AG04449 (cell line): ENCODE data around the gene POLR2F.

ENCODE experiments used
- CTCF ChIA-PET: fragments of 350-600 bp; formaldehyde crosslinking; extraction: SDS; loops from one replicate; lab custom pipeline; 2021; ENCODE audit warnings: antibody characterized with exemption; lab: Yijun Ruan, JAX
- POLR2A ChIA-PET: fragments of 400-600, 350-600 bp; formaldehyde crosslinking; extraction: SDS; loops from one replicate; lab custom pipeline; 2020; ENCODE audit warnings: antibody characterized with exemption, inconsistent platforms; lab: Yijun Ruan, JAX
- DNase-seq: peaks from one replicate; pipeline ENCODE4 v3.0.0-alpha.2; 2010; ENCODE audit warnings: low read depth, low spot score
- H3K4me3 ChIP-seq: 2 replicates; pipeline ENCODE4 v1.5.1; 2011; ENCODE audit warnings: low read depth, mild to moderate bottlenecking, control low read depth, low read length
- CTCF ChIP-seq: IDR thresholded peaks from one replicate; pipeline ENCODE4 v1.5.1; 2011; ENCODE audit warnings: mild to moderate bottlenecking, moderate library complexity, low read length, control low read depth, inconsistent platforms; ENCODE audit not compliant: insufficient read depth; ENCODE audit errors: missing control alignments

Gene POLR2F

GRCh38 chr22:37985050-37985585 lies 31.6 kb downstream of the POLR2F start:
- DNase-seq: no peak
- TF ChIP-seq CTCF: no peak
- H3K4me3 ChIP-seq: no peak overlapping the region
- POLR2A ChIA-PET: interaction anchor here (0.6 kb wide), 1 partner anchor 700 kb away, joined by 6 read pairs; no protein-coding TSS in a partner anchor
- CTCF ChIA-PET: no interaction called here

- ChIA-PET POLR2A (interaction anchor here (0.6 to 0.7 kb wide), 2 partner anchors 18 to 699 kb away, joined by 3 to 6 read pairs; no protein-coding TSS in a partner anchor), CTCF (no interaction called here)
- TF ChIP-seq CTCF: no peak
- H3K4me3 ChIP-seq: no peak overlapping the region
- DNase-seq: no peak
Observed at GRCh38 chr22:37985751-37986281, 32.3 kb downstream of the POLR2F start.

- ChIA-PET POLR2A (no interaction called here), CTCF (no interaction called here)
- H3K4me3 ChIP-seq: no peak overlapping the region
- DNase-seq: no peak
- TF ChIP-seq CTCF: no peak
Observed at GRCh38 chr22:37986371-37986770, 32.9 kb downstream of the POLR2F start.

GRCh38 chr22:37989146-37990045 lies 35.9 kb downstream of the POLR2F start:
- DNase-seq: no peak
- no peak for TF ChIP-seq CTCF
- H3K4me3 ChIP-seq: no peak overlapping the region
- CTCF ChIA-PET: interaction anchor here (0.9 to 1.5 kb wide), 3 partner anchors 10 to 24 kb away, joined by 3 to 6 read pairs (median 3); no protein-coding TSS in a partner anchor
- POLR2A ChIA-PET: interaction anchor here (0.6 kb wide), 1 partner anchor 442 kb away, joined by 4 read pairs; no protein-coding TSS in a partner anchor

GRCh38 chr22:37990301-37990700 lies 36.8 kb downstream of the POLR2F start:
- POLR2A ChIA-PET: interaction anchor here (0.6 kb wide), 1 partner anchor 441 kb away, joined by 4 read pairs; no protein-coding TSS in a partner anchor
- DNase-seq: no peak
- CTCF ChIA-PET: interaction anchor here (1.5 kb wide), 2 partner anchors 14 to 25 kb away, joined by 3 to 6 read pairs; no protein-coding TSS in a partner anchor

More at GRCh38 chr22:37990301-37990700, 36.8 kb downstream of the POLR2F start:
- H3K4me3 ChIP-seq: no peak overlapping the region
- no peak for TF ChIP-seq CTCF
